ENCODE measurements around the gene FLOT1.
"Not testable (repeated sequence)": the region's sequence is repeated elsewhere in the genome, so short reads cannot be mapped to it uniquely, and the experiment has no call there.

FLOT1 gene

GRCh38 chr6:30723159-30723842, 19.2 kb downstream of the FLOT1 start:
- DNase-seq (ENCODE audit: low read depth), result not testable (repeated sequence)

- no peak for DNase-seq (ENCODE audit: low read depth)
These were observed 20.0 kb downstream of the FLOT1 start for GRCh38 chr6:30722280-30723112.

GRCh38 chr6:30722025-30722279, 20.5 kb downstream of the FLOT1 start:
- DNase-seq (ENCODE audit: low read depth), result not testable (repeated sequence)

- DNase-seq (ENCODE audit: low read depth), result peak; percentile 79
These were observed 21.1 kb downstream of the FLOT1 start for GRCh38 chr6:30721198-30722024.

GRCh38 chr6:30720738-30721197, 21.7 kb downstream of the FLOT1 start:
- no peak for DNase-seq (ENCODE audit: low read depth)

- peak; percentile 97 for DNase-seq (ENCODE audit: low read depth)
These were observed 22.4 kb downstream of the FLOT1 start, which contains the start of gene TUBB for GRCh38 chr6:30719791-30720737. Gene TUBB (plus strand): TSS chr6:30720352. CDS start chr6:30720507, 155 bp downstream.

GRCh38 chr6:30719356-30719755, 23.1 kb downstream of the FLOT1 start:
- no peak for DNase-seq (ENCODE audit: low read depth)

- not testable (repeated sequence) for DNase-seq (ENCODE audit: low read depth)
These were observed 24.4 kb downstream of the FLOT1 start for GRCh38 chr6:30717845-30718720.

GRCh38 chr6:30717129-30717844, 25.2 kb downstream of the FLOT1 start, which contains the start of gene MDC1:
Gene MDC1 (minus strand): TSS chr6:30717281. CDS start chr6:30715175, 2,106 bp downstream.
- DNase-seq (ENCODE audit: low read depth), result peak; percentile 100

GRCh38 chr6:30716879-30717128, 25.7 kb downstream of the FLOT1 start:
- no peak for DNase-seq (ENCODE audit: low read depth)

- DNase-seq (ENCODE audit: low read depth), result no peak
These were observed 28.2 kb downstream of the FLOT1 start for GRCh38 chr6:30714263-30714662.

GRCh38 chr6:30712441-30712945, 30.0 kb downstream of the FLOT1 start:
- no peak for DNase-seq (ENCODE audit: low read depth)

GRCh38 chr6:30711758-30712380, 30.6 kb downstream of the FLOT1 start:
- DNase-seq (ENCODE audit: low read depth), result no peak

GRCh38 chr6:30709101-30709868, 33.2 kb downstream of the FLOT1 start:
- no peak for DNase-seq (ENCODE audit: low read depth)

- no peak for DNase-seq (ENCODE audit: low read depth)
These were observed 35.1 kb downstream of the FLOT1 start for GRCh38 chr6:30707281-30707850.

GRCh38 chr6:30705620-30706019, 36.9 kb downstream of the FLOT1 start:
- no peak for DNase-seq (ENCODE audit: low read depth)

- no peak for DNase-seq (ENCODE audit: low read depth)
These were observed 38.7 kb downstream of the FLOT1 start for GRCh38 chr6:30703821-30704220.

- no peak for DNase-seq (ENCODE audit: low read depth)
These were observed 39.5 kb downstream of the FLOT1 start for GRCh38 chr6:30703011-30703410.
